Esophagus squamous epithelium (tissue), 5 donors: Measurements from ENCODE around the gene DNAH1. TPM values are rescaled to one million over a fixed set of nuclear protein-coding genes. Genes with fewer than 3 reads are reported as not detected.

Experiments
- DNase-seq: peaks from one replicate; lab custom pipeline; 2025; lab: John Stamatoyannopoulos, UW
- H3K27ac ChIP-seq, 4 donors: fragments of 200-600 bp; sonication (generic); one replicate each; pipeline ENCODE4 v1.5.1; 2016 to 2019; ENCODE audit warnings: mild to moderate bottlenecking in 1 of 4
- H3K27me3 ChIP-seq, 4 donors: fragments of 200-600 bp; sonication (generic); 1 replicate in 3 of 4; 2 replicates in 1 of 4; pipeline versions ENCODE4 v1.5.1 to v1.6.0; 2017 to 2021; ENCODE audit warnings: antibody characterized with exemption in 1 of 4
- H3K36me3 ChIP-seq, 3 donors: fragments of 200-600 bp; sonication (generic); one replicate each; pipeline ENCODE4 v1.5.1; 2016 to 2019
- H3K4me1 ChIP-seq, 3 donors: fragments of 200-600 bp; sonication (generic); one replicate each; pipeline ENCODE4 v1.5.1; 2017 to 2019
- H3K4me3 ChIP-seq, 4 donors: fragments of 200-600 bp; sonication (generic); 1 replicate in 3 of 4; 2 replicates in 1 of 4; pipeline ENCODE4 v1.5.1; 2016 to 2019; ENCODE audit warnings: mild to moderate bottlenecking in 2 of 4, moderate library complexity in 1 of 4
- H3K9me3 ChIP-seq, 3 donors: fragments of 200-600 bp; sonication (generic); one replicate each; pipeline ENCODE4 v1.5.1; 2016 to 2019
- POLR2A ChIP-seq, 4 donors: fragments of 450-650 bp; IDR thresholded peaks; one replicate each; pipeline ENCODE4 v1.6.1; 2017; ENCODE audit warnings: antibody characterized with exemption in 4 of 4, mild to moderate bottlenecking in 4 of 4, moderate library complexity in 3 of 4
- WGBS, 2 donors: methylation state at CpG; one replicate each; pipeline ENCODE4 v1.1.5; 2018; 5-methylcytosine and 5-hydroxymethylcytosine counted together
- intact Hi-C: fragments of 100-400 bp; cut with DNase I; formaldehyde crosslinking; loops from one replicate; pipeline ENCODE4 v1.15.0; 2022
- total RNA-seq, 4 donors: library from RNA; depleted of rRNA; stranded (reverse); fragments of >200 nt; gene quantifications; one replicate each; pipeline ENCODE4 v1.1.0, GENCODE V29; 2016
- TF ChIP-seq, protein P1 (sequence below), 6 experiments: fragments of 450-650 bp in 4 of 6; fragments of 200-600 bp in 2 of 6; sonication (generic) in 2 of 6; IDR thresholded peaks; one replicate each; pipeline ENCODE4 v1.5.1; 2016 to 2019; ENCODE audit warnings: antibody characterized with exemption in 6 of 6, mild to moderate bottlenecking in 4 of 6, moderate library complexity in 4 of 6
- donor health status: DM: yes; HTN: yes; CAD: no.

Gene DNAH1
- total RNA-seq, 4 donors from 2014 or later, result 1.3 to 5.9 (median 1.9) TPM

DNA sequence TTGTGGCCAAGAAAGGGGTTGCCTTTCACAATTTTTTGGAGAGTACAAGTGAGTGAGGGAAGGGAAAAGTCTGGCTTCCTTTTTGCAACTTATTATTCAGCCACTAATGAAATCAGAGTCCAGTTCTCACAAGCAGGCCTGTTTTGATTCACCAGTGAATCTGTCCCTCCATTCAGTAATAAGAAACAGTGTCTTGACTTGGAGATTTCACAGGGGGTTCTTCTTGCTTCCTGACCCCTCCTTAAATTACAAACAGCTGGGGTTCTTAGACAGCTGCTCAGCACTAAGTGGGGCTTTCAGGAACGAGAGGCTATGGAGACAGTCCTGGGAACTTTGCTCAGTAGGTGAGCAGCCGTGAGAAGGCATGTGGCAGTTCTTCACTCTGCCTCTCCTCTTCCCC is 104.3 kb downstream of the DNAH1 start:
- DNase-seq, result no peak
- H3K27ac ChIP-seq, result no peak overlapping the region

DNA sequence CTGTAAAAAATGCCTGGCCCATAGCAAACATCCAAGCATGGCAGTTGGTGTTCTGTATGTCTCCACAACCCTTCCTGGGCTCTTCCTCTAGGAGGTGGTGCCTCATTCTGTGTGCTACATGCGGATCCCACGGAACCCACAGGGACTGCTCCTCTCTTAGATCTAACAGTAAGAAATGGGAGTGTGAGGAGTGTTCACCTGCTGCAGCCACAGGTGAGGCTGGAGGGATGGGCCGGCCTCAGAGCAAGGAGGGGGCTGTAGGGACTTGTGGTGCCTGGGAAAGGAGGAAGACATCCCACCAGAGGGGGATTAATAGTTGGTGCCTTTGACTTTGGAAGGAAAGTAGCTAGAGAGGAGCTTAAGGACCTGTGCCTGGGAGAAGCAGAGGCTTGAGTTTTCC is 106.5 kb downstream of the DNAH1 start:
- Histone ChIP-seq H3K27ac (no peak overlapping the region), H3K9me3 (no peaks in the 10 kb centered on the region), H3K4me3 (no peak overlapping the region), H3K27me3 (no peaks in the 10 kb centered on the region), H3K4me1 (peaks cover 0 to 7% (median 0%) of the 10 kb centered on the region in 3 donors), H3K36me3 (peaks cover 0 to 26% (median 0%) of the 10 kb centered on the region in 3 donors)
- no peak for DNase-seq
- WGBS, 2 donors, result 95% methylated on average over 3 of the region's 3 CpGs; no CpG with 5 or more reads in 1 of the 2 donors
- intact Hi-C loops, result no loop called here
- no peak for TF ChIP-seq POLR2A (IDR thresholded peaks at IDR 0.05)
- TF ChIP-seq, protein P1, sequence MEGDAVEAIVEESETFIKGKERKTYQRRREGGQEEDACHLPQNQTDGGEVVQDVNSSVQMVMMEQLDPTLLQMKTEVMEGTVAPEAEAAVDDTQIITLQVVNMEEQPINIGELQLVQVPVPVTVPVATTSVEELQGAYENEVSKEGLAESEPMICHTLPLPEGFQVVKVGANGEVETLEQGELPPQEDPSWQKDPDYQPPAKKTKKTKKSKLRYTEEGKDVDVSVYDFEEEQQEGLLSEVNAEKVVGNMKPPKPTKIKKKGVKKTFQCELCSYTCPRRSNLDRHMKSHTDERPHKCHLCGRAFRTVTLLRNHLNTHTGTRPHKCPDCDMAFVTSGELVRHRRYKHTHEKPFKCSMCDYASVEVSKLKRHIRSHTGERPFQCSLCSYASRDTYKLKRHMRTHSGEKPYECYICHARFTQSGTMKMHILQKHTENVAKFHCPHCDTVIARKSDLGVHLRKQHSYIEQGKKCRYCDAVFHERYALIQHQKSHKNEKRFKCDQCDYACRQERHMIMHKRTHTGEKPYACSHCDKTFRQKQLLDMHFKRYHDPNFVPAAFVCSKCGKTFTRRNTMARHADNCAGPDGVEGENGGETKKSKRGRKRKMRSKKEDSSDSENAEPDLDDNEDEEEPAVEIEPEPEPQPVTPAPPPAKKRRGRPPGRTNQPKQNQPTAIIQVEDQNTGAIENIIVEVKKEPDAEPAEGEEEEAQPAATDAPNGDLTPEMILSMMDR (IDR thresholded peaks at IDR 0.05), result no peak

More for the DNA sequence above, 104.3 kb downstream of the DNAH1 start:
- Histone ChIP-seq H3K9me3 (no peaks in the 10 kb centered on the region), H3K4me1 (peaks cover 0 to 17% (median 0%) of the 10 kb centered on the region in 3 donors), H3K4me3 (no peak overlapping the region), H3K36me3 (peaks cover 0 to 26% (median 0%) of the 10 kb centered on the region in 3 donors), H3K27me3 (no peaks in the 10 kb centered on the region)
- 75 to 88% methylated on average over 1 to 2 of the region's 2 CpGs for WGBS, 2 donors
- intact Hi-C loops, result no loop called here
- TF ChIP-seq, protein P1 (IDR thresholded peaks at IDR 0.05), result no peak
- TF ChIP-seq POLR2A (IDR thresholded peaks at IDR 0.05), result no peak

DNA sequence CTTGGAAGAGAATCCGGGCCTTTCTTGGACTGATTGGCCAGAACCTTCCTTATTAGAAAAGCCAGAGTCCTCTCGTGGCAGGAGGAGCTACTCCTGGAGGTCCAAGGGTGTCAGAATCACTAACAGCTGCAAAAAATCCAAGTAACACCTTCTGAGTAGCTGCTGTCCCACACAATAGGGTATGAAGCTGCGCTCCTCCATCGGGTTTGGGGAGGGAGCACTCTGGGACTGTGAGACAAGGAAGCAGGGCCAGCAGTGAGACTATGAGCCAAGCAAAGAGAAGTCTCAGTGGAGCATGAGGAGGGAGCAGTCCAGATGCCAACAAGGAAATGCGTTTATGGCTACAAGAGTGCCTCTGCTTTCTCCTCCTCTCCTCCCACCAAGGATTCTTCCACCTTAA is 107.1 kb downstream of the DNAH1 start:
- Histone ChIP-seq H3K4me1 (peaks cover 0 to 7% (median 0%) of the 10 kb centered on the region in 3 donors), H3K27me3 (no peaks in the 10 kb centered on the region), H3K9me3 (no peaks in the 10 kb centered on the region), H3K4me3 (no peak overlapping the region), H3K27ac (no peak overlapping the region), H3K36me3 (peaks cover 0 to 26% (median 0%) of the 10 kb centered on the region in 3 donors)
- TF ChIP-seq POLR2A (IDR thresholded peaks at IDR 0.05), result no peak
- DNase-seq, result no peak
- 11 to 66% methylated on average over 2 to 4 of the region's 5 CpGs for WGBS, 2 donors
- intact Hi-C loops, result no loop called here

DNA sequence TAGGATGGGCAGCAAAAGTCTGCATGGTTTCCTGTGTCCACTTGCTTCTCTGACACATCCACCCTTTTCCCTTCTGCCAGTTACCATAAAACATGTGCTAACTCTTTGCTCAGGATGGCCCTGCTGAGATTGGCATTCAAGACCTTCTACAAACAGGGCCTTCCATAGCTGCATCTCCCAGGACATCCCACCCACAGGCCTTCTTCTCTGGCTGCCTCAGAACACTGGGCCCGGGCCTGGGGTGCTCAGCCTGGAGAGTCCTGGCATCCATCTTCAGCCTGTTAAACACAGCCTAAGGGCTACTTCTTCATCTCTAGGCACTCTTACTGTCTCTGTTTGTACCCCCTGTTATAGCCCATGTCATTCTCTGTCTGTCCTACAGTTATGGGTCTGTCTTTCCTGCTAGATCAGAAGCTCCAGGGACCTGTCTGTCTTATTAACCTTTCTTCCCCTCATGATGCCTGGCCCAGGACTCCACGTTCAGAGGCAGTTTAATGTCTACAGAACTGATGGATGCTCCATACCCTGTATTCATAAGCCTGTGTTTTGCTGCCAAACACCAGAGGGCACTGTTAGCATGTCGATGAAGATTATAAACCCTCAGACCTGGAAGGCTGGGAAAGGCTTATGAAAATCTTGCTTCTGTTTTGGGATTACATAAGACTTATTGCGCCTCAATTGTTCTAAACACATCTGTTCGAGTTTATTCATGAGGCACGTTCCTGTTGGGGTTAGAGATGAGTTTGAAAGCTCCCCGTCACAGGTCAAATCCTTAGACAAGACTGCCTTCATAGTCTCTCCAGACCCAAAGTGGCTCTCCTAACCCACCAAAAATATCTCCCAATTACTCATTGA is 112.3 kb downstream of the DNAH1 start:
- H3K27me3 ChIP-seq, result no peaks in the 10 kb centered on the region
- intact Hi-C loops, result no loop called here

DNA sequence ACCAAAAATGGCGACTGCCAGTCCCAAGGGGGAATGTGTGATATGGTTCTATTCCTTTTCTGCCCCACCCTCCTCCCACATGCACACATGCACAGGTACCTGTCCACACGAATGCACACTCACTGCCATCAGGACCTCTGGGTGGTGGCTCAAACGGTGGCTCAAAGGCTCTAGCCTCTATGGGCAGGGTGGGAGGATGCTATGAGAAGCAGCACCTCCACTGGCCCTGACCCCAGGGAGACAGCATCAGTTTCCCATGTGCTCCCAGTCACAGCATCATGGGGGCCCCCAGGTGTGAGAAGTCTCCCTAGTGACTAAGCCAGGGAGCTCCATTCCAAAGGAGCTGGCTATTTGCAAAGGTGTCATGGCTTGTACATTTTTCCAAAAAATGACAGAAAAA is 112.9 kb downstream of the DNAH1 start:
- WGBS, 2 donors, result 0 to 14% methylated on average over 1 of the region's 3 CpGs
- Histone ChIP-seq H3K27ac (peak overlapping the region in 1 of 4 donors; percentile 7), H3K36me3 (no peaks in the 10 kb centered on the region), H3K9me3 (no peaks in the 10 kb centered on the region), H3K4me1 (peaks cover 8 to 24% (median 9%) of the 10 kb centered on the region in 3 donors), H3K27me3 (no peaks in the 10 kb centered on the region), H3K4me3 (no peak overlapping the region)
- intact Hi-C loops, result no loop called here
- no peak for TF ChIP-seq POLR2A (IDR thresholded peaks at IDR 0.05)
- TF ChIP-seq, protein P1 (IDR thresholded peaks at IDR 0.05), result no peak
- DNase-seq, result no peak

More for the DNA sequence above, 112.3 kb downstream of the DNAH1 start:
- no peak overlapping the region for H3K27ac ChIP-seq
- H3K4me3 ChIP-seq, result no peak overlapping the region
- H3K9me3 ChIP-seq, result no peaks in the 10 kb centered on the region
- H3K36me3 ChIP-seq, result no peaks in the 10 kb centered on the region
- WGBS, 2 donors, result 7 to 8% methylated on average over 7 of the region's 7 CpGs
- TF ChIP-seq, protein P1 (IDR thresholded peaks at IDR 0.05), result peak; percentile 37 to 84 (median 72)
- no peak for TF ChIP-seq POLR2A (IDR thresholded peaks at IDR 0.05)
- no peak for DNase-seq
- H3K4me1 ChIP-seq, result peaks cover 3 to 19% (median 4%) of the 10 kb centered on the region in 3 donors
